ENCODE results near the gene CDC42BPB. TPM values are rescaled to one million over a fixed set of nuclear protein-coding genes. Genes with fewer than 3 reads are reported as not detected.

The CDC42BPB gene
- total RNA-seq, 1 experiment from 2014 or later: 103 TPM

- Histone ChIP-seq H3K23me2 (ENCODE audit: insufficient read length, low read depth, low read length, poor library complexity, severe bottlenecking) (no peaks in the 10 kb centered on the region), H3K4me2 (ENCODE audit: insufficient read depth, insufficient read length, low read length) (no peak overlapping the region), H2BK20ac (ENCODE audit: low read depth, low read length, poor library complexity, severe bottlenecking) (no peak overlapping the region), H3K79me2 (ENCODE audit: insufficient read depth, low read length) (no peaks in the 10 kb centered on the region), H2BK15ac (ENCODE audit: low read depth, low read length) (no peak overlapping the region), H2BK12ac (ENCODE audit: insufficient read length, low read depth, low read length) (no peak overlapping the region), H3K27ac (ENCODE audit: insufficient read length, low read depth, low read length) (no peak overlapping the region), H3K79me1 (ENCODE audit: insufficient read depth, low read depth, low read length, poor library complexity, severe bottlenecking) (no peaks in the 10 kb centered on the region), H4K5ac (ENCODE audit: insufficient read length, low read depth, low read length) (no peak overlapping the region), H3K14ac (ENCODE audit: insufficient read depth, low read length) (no peak overlapping the region), H3K27me3 (ENCODE audit: insufficient read depth, low read length) (no peaks in the 10 kb centered on the region), H3K18ac (ENCODE audit: insufficient read length, low read depth, low read length) (no peak overlapping the region), H4K20me1 (ENCODE audit: control insufficient read depth, insufficient read depth, insufficient read length) (no peaks in the 10 kb centered on the region), H4K91ac (ENCODE audit: insufficient read length, low read depth, low read length) (no peak overlapping the region), H3K4ac (ENCODE audit: low read depth, low read length) (no peak overlapping the region), H2AK5ac (ENCODE audit: insufficient read length, low read length) (no peak overlapping the region), H2BK120ac (ENCODE audit: low read depth, low read length, poor library complexity, severe bottlenecking) (no peak overlapping the region), H2AFZ (ENCODE audit: low read length) (no peak overlapping the region), H3K56ac (ENCODE audit: insufficient read length, low read depth, low read length) (no peak overlapping the region), H4K8ac (replicated peaks; ENCODE audit: insufficient read length, low read depth, low read length) (no peak overlapping the region), H3T11ph (ENCODE audit: low read length) (no peak overlapping the region), H3K23ac (ENCODE audit: insufficient read length, low read depth, low read length) (no peak overlapping the region), H3K9ac (ENCODE audit: extremely low read depth, insufficient read length, low read length) (no peak overlapping the region), H3K9me3 (ENCODE audit: control insufficient read depth, low read depth, low read length) (no peaks in the 10 kb centered on the region), H3K4me1 (ENCODE audit: insufficient read depth, low read length) (no peaks in the 10 kb centered on the region), H2BK5ac (ENCODE audit: insufficient read length, low read length) (no peak overlapping the region)
- peaks cover 5 to 9% of the 10 kb centered on the region in 2 experiments for H3K9me3 Mint-ChIP-seq
- H3K36me3 Mint-ChIP-seq (ENCODE audit: insufficient read depth in 1 of 3, low read depth in 3 of 3): peaks cover 53 to 77% (median 71%) of the 10 kb centered on the region in 3 experiments
- no peak for DNase-seq
- no peaks in the 10 kb centered on the region for H3K27me3 Mint-ChIP-seq (ENCODE audit: low read depth)
- H3K27ac Mint-ChIP-seq: no peak overlapping the region; a peak in 2 of 7 replicates
- WGBS (ENCODE audit: extremely low coverage, insufficient read length, low lambda C conversion rate): no CpG with 5 or more reads among the region's 3 CpGs
- H3K4me1 Mint-ChIP-seq: peaks cover 0 to 6% of the 10 kb centered on the region in 2 experiments; a peak in 3 of 4 replicates
- TF ChIP-seq, protein P1, sequence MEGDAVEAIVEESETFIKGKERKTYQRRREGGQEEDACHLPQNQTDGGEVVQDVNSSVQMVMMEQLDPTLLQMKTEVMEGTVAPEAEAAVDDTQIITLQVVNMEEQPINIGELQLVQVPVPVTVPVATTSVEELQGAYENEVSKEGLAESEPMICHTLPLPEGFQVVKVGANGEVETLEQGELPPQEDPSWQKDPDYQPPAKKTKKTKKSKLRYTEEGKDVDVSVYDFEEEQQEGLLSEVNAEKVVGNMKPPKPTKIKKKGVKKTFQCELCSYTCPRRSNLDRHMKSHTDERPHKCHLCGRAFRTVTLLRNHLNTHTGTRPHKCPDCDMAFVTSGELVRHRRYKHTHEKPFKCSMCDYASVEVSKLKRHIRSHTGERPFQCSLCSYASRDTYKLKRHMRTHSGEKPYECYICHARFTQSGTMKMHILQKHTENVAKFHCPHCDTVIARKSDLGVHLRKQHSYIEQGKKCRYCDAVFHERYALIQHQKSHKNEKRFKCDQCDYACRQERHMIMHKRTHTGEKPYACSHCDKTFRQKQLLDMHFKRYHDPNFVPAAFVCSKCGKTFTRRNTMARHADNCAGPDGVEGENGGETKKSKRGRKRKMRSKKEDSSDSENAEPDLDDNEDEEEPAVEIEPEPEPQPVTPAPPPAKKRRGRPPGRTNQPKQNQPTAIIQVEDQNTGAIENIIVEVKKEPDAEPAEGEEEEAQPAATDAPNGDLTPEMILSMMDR (conservative IDR thresholded peaks at IDR 0.05): no peak
- no peak overlapping the region for H3K4me3 Mint-ChIP-seq
Observed at GRCh38 chr14:102993523-102993922, 63.8 kb downstream of the CDC42BPB start.

Measured in H9 (cell line).